Neuronal stem cell (in vitro differentiated cells): ENCODE data around the gene CD99.

ENCODE experiments used
- DNase-seq: peaks from one replicate; pipeline ENCODE4 v3.0.0-alpha.2; 2013; ENCODE audit warnings: low spot score
- H2AFZ ChIP-seq: one replicate; pipeline ENCODE4 v1.6.1; 2013; ENCODE audit warnings: mild to moderate bottlenecking, low read length, inconsistent platforms
- H2AK5ac ChIP-seq: 2 replicates; pipeline ENCODE4 v1.6.1; 2013; ENCODE audit warnings: low read depth, mild to moderate bottlenecking, inconsistent platforms, low read length, moderate library complexity, mixed read lengths
- H2BK120ac ChIP-seq: 2 replicates; pipeline ENCODE4 v1.6.1; 2013; ENCODE audit warnings: low read depth, mild to moderate bottlenecking, inconsistent platforms, low read length, moderate library complexity, mixed read lengths
- H2BK12ac ChIP-seq: one replicate; pipeline ENCODE4 v1.6.1; 2013; ENCODE audit warnings: low read length, inconsistent platforms
- H2BK15ac ChIP-seq: 2 replicates; pipeline ENCODE4 v1.6.1; 2013; ENCODE audit warnings: mild to moderate bottlenecking, low read length, inconsistent platforms, mixed read lengths
- H2BK5ac ChIP-seq: one replicate; pipeline ENCODE4 v1.6.1; 2013; ENCODE audit warnings: inconsistent platforms, mild to moderate bottlenecking, low read length, moderate library complexity
- H3K14ac ChIP-seq: one replicate; pipeline ENCODE4 v1.6.1; 2013; ENCODE audit warnings: low read length, inconsistent platforms
- H3K18ac ChIP-seq: 2 replicates; pipeline ENCODE4 v1.6.1; 2013; ENCODE audit warnings: low read length, inconsistent platforms
- H3K23ac ChIP-seq: 2 replicates; pipeline ENCODE4 v1.6.1; 2013; ENCODE audit warnings: low read depth, mild to moderate bottlenecking, mixed read lengths, low read length, inconsistent platforms; ENCODE audit not compliant: poor library complexity
- H3K27ac ChIP-seq: replicated peaks from 3 replicates; pipeline ENCODE4 v1.5.1; 2013; ENCODE audit warnings: low read length, inconsistent platforms
- H3K27me3 ChIP-seq, 3 experiments: 2 replicates each; pipeline ENCODE4 v1.6.1; 2013; ENCODE audit warnings: low read length in 3 of 3, mild to moderate bottlenecking in 2 of 3, inconsistent platforms in 1 of 3, low read depth in 1 of 3, mixed read lengths in 1 of 3, moderate library complexity in 1 of 3; ENCODE audit not compliant: control insufficient read depth in 3 of 3, insufficient read depth in 3 of 3
- H3K36me3 ChIP-seq, 2 donors: replicated peaks in 1 of 2; 2 replicates each; pipeline ENCODE4 v1.6.1; 2013; ENCODE audit warnings: low read length in 2 of 2; ENCODE audit not compliant: control insufficient read depth in 2 of 2, insufficient read depth in 2 of 2
- H3K4ac ChIP-seq: 2 replicates; pipeline ENCODE4 v1.6.1; 2013; ENCODE audit warnings: inconsistent platforms, mild to moderate bottlenecking, low read length, moderate library complexity
- H3K4me1 ChIP-seq, 2 donors: 1 replicate in 1 of 2; 2 replicates in 1 of 2; pipeline ENCODE4 v1.6.1; 2013; ENCODE audit warnings: low read length in 2 of 2, low read depth in 1 of 2; ENCODE audit not compliant: control insufficient read depth in 2 of 2, insufficient read depth in 1 of 2
- H3K4me2 ChIP-seq: one replicate; pipeline ENCODE4 v1.6.1; 2013; ENCODE audit warnings: mild to moderate bottlenecking, low read length, inconsistent platforms; ENCODE audit not compliant: insufficient read depth, poor library complexity, severe bottlenecking
- H3K4me3 ChIP-seq, 2 donors: 2 replicates each; pipeline ENCODE4 v1.5.1; 2013; ENCODE audit warnings: low read length in 2 of 2, mild to moderate bottlenecking in 2 of 2, inconsistent platforms in 1 of 2, moderate library complexity in 1 of 2
- H3K79me1 ChIP-seq: one replicate; pipeline ENCODE4 v1.6.1; 2013; ENCODE audit warnings: low read depth, mild to moderate bottlenecking, inconsistent platforms, low read length, moderate library complexity
- H3K9ac ChIP-seq: one replicate; pipeline ENCODE4 v1.6.1; 2013; ENCODE audit warnings: mild to moderate bottlenecking, low read depth, low read length, inconsistent platforms; ENCODE audit not compliant: poor library complexity
- H3K9me3 ChIP-seq, 2 donors: replicated peaks in 1 of 2; 2 replicates each; pipeline versions ENCODE3 to v1.6.1; 2013; ENCODE audit warnings: low read length in 2 of 2, mild to moderate bottlenecking in 2 of 2, inconsistent platforms in 1 of 2, low read depth in 1 of 2, mixed read lengths in 1 of 2, moderate library complexity in 1 of 2; ENCODE audit not compliant: control insufficient read depth in 2 of 2, insufficient read depth in 1 of 2
- H4K8ac ChIP-seq: one replicate; pipeline ENCODE4 v1.6.1; 2013; ENCODE audit warnings: low read depth, mild to moderate bottlenecking, inconsistent platforms, low read length, moderate library complexity
- H4K91ac ChIP-seq: one replicate; pipeline ENCODE4 v1.6.1; 2013; ENCODE audit warnings: low read length, low read depth, mild to moderate bottlenecking, inconsistent platforms; ENCODE audit not compliant: poor library complexity
- WGBS, 2 donors: extraction: QIAGEN DNeasy Blood & Tissue Kit; methylation state at CpG; one replicate each; pipeline ENCODE4 v1.1.7; 2013; ENCODE audit warnings: missing lambda C conversion rate in 2 of 2, mixed read lengths in 1 of 2; ENCODE audit not compliant: insufficient read length in 2 of 2, insufficient replicate concordance in 1 of 2; ENCODE audit errors: extremely low coverage in 2 of 2; 5-methylcytosine and 5-hydroxymethylcytosine counted together

CD99 gene

GRCh38 chrX:2709556-2709955 is 18.5 kb downstream of the CD99 start:
- H2AFZ ChIP-seq: no peak overlapping the region
- no peak overlapping the region for H2BK5ac ChIP-seq
- no peak overlapping the region for H3K4ac ChIP-seq
- no peak overlapping the region for H2BK120ac ChIP-seq
- H2BK15ac ChIP-seq: no peak overlapping the region
- H3K4me2 ChIP-seq: no peak overlapping the region
- no peaks in the 10 kb centered on the region for H3K27me3 ChIP-seq
- H3K36me3 ChIP-seq: peaks cover 18 to 20% of the 10 kb centered on the region in 2 donors
- peaks cover 31 to 48% of the 10 kb centered on the region in 2 donors for H3K4me1 ChIP-seq
- no peak overlapping the region for H4K8ac ChIP-seq
- peak overlapping the region; percentile 81 for H2AK5ac ChIP-seq
- H3K4me3 ChIP-seq: no peak overlapping the region
- H2BK12ac ChIP-seq: peak overlapping the region; percentile 2
- peak overlapping the region; percentile 31 for H3K14ac ChIP-seq
- peak overlapping the region; percentile 63 for H3K27ac ChIP-seq
- no peak for DNase-seq
- peak overlapping the region; percentile 78 for H3K18ac ChIP-seq
- H3K23ac ChIP-seq: no peak overlapping the region
- no peak overlapping the region for H4K91ac ChIP-seq
- H3K9me3 ChIP-seq: peaks cover 0 to 7% of the 10 kb centered on the region in 2 donors
- peaks cover 16% of the 10 kb centered on the region for H3K79me1 ChIP-seq
- peak overlapping the region; percentile 53 for H3K9ac ChIP-seq
- WGBS, 2 donors: no CpG with 5 or more reads among the region's 9 CpGs

DNA sequence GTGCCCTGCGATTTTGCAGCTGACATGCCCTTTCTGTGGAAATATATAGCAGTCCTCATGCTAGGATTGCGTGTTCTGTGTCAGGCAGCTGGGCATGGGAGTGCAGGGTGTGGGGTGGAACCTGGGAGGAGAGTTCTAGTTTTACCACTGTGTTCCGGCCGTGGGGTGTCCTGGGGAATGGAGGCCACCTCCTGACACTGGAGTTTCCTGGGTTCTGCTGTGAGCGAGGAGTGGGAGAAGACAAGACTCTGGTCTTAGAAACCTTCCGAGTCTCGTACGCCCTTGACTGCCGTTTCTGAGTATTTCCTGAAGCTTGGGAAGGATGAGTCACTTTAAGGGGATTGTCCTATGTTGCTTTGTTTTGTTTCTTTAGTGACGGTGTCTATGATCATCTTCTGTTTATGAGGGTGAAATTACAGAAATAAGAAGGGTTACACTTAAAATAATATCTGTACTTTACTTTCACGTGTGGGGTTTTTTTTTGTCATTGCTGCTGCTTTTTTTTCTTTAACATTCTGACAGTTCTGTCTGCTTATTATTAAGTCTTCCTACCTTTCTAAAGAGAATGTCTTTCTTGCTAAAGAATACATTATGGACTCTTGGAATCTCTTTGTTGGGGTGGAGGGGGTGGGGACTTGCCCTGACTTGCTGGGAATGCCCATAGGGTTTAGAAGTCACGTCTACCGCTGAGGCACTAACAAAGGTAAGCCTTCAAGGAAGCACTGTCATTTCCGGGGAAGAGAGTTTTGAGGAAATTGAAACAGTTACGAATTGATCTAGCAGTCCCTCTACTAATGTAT is 19.1 kb downstream of the CD99 start:
- Histone ChIP-seq H3K27me3 (no peaks in the 10 kb centered on the region), H3K9ac (peak overlapping the region; percentile 18), H3K4me1 (peaks cover 29 to 41% of the 10 kb centered on the region in 2 donors), H3K18ac (peak overlapping the region; percentile 31), H3K4ac (no peak overlapping the region), H2AFZ (peak overlapping the region; percentile 23), H3K4me3 (peak overlapping the region in 1 of 2 donors; percentile 7), H2AK5ac (peak overlapping the region; percentile 81), H3K23ac (no peak overlapping the region), H2BK5ac (no peak overlapping the region), H3K36me3 (peaks cover 18 to 27% of the 10 kb centered on the region in 2 donors), H2BK120ac (no peak overlapping the region), H3K4me2 (no peak overlapping the region), H3K79me1 (peaks cover 16% of the 10 kb centered on the region), H4K91ac (peak overlapping the region; percentile 83), H3K27ac (peak overlapping the region; percentile 63), H2BK15ac (no peak overlapping the region), H2BK12ac (peak overlapping the region; percentile 76), H4K8ac (no peak overlapping the region), H3K9me3 (peaks cover 0 to 7% of the 10 kb centered on the region in 2 donors), H3K14ac (peak overlapping the region; percentile 31)
- WGBS, 2 donors: no CpG with 5 or more reads among the region's 15 CpGs
- DNase-seq: no peak

- Histone ChIP-seq H3K23ac (no peak overlapping the region), H2AFZ (no peak overlapping the region), H3K27me3 (no peaks in the 10 kb centered on the region), H3K14ac (no peak overlapping the region), H2AK5ac (no peak overlapping the region), H2BK120ac (no peak overlapping the region), H3K9me3 (peaks cover 0 to 7% of the 10 kb centered on the region in 2 donors), H3K4me1 (peaks cover 27 to 35% of the 10 kb centered on the region in 2 donors), H3K18ac (no peak overlapping the region), H3K27ac (no peak overlapping the region), H2BK12ac (no peak overlapping the region), H3K4me2 (no peak overlapping the region), H2BK15ac (no peak overlapping the region), H3K79me1 (peaks cover 17% of the 10 kb centered on the region), H3K4ac (no peak overlapping the region), H3K9ac (no peak overlapping the region), H4K8ac (no peak overlapping the region), H4K91ac (no peak overlapping the region), H3K36me3 (peaks cover 19 to 36% of the 10 kb centered on the region in 2 donors), H3K4me3 (no peak overlapping the region), H2BK5ac (no peak overlapping the region)
- DNase-seq: no peak
- no CpG with 5 or more reads among the region's 2 CpGs for WGBS, 2 donors
Measured at GRCh38 chrX:2711441-2711840, 20.3 kb downstream of the CD99 start.

DNA sequence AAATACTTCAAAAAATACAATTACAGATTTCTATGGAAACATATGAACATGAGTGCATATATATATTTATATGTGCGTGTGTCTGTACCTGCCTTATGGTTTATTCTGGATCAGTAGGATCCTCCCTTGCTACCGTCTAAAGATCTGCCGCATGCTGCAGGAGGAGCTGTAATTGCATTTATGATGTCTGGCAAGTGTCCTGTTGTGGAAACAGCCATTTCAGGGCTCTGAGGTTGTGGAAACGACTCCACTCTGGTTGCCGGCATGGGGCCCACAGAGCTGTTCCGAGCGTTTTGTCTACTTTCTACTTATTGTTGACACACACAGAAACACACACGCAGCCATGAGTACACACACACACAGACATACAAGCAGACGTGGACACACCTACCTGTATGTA is 21.3 kb downstream of the CD99 start:
- H3K9ac ChIP-seq: no peak overlapping the region
- DNase-seq: no peak
- no peaks in the 10 kb centered on the region for H3K27me3 ChIP-seq
- H3K23ac ChIP-seq: no peak overlapping the region
- no peak overlapping the region for H3K4me2 ChIP-seq
- H2AK5ac ChIP-seq: no peak overlapping the region
- H2BK120ac ChIP-seq: no peak overlapping the region
- WGBS, 2 donors: no CpG with 5 or more reads among the region's 9 CpGs
- H3K4ac ChIP-seq: no peak overlapping the region
- peaks cover 21 to 46% of the 10 kb centered on the region in 2 donors for H3K36me3 ChIP-seq
- H4K91ac ChIP-seq: no peak overlapping the region
- H2BK12ac ChIP-seq: no peak overlapping the region
- peak overlapping the region in 1 of 2 donors; percentile 68 for H3K4me3 ChIP-seq
- H2AFZ ChIP-seq: no peak overlapping the region
- H3K9me3 ChIP-seq: peaks cover 0 to 7% of the 10 kb centered on the region in 2 donors
- H2BK5ac ChIP-seq: no peak overlapping the region
- H3K4me1 ChIP-seq: peaks cover 21 to 29% of the 10 kb centered on the region in 2 donors
- H4K8ac ChIP-seq: no peak overlapping the region
- H3K18ac ChIP-seq: no peak overlapping the region
- peaks cover 17% of the 10 kb centered on the region for H3K79me1 ChIP-seq
- H2BK15ac ChIP-seq: no peak overlapping the region
- H3K14ac ChIP-seq: no peak overlapping the region
- no peak overlapping the region for H3K27ac ChIP-seq
